GM13976 (cell line): ENCODE measurements around the gene PYGB.

Experiments
- DNase-seq: peaks from one replicate; pipeline ENCODE4 v3.0.0; 2012; ENCODE audit warnings: low spot score
- CTCF ChIP-seq: IDR thresholded peaks from 2 replicates; pipeline ENCODE4 v1.5.1; 2012; ENCODE audit warnings: borderline replicate concordance, mild to moderate bottlenecking; ENCODE audit not compliant: insufficient read depth; ENCODE audit errors: extremely low read depth, missing control alignments, control extremely low read depth
- in situ Hi-C: fragments of 300-500 bp; cut with MboI; formaldehyde crosslinking; loops from one replicate; pipeline ENCODE4 v1.12.0; 2022; ENCODE audit warnings: low sequenced_read_pairs, mixed read lengths, inconsistent platforms; ENCODE audit not compliant: unreplicated experiment

Gene PYGB

GRCh38 chr20:25250508-25250907 lies 2.6 kb downstream of the PYGB start:
- in situ Hi-C loops: no loop called here
- TF ChIP-seq CTCF: no peak
- no peak for DNase-seq

- DNase-seq: no peak
- TF ChIP-seq CTCF: no peak
- in situ Hi-C loops: no loop called here
Measured at GRCh38 chr20:25251019-25251418, 3.1 kb downstream of the PYGB start.

GRCh38 chr20:25251558-25251957 lies 3.7 kb downstream of the PYGB start:
- in situ Hi-C loops: no loop called here
- no peak for DNase-seq
- TF ChIP-seq CTCF: no peak

- no peak for TF ChIP-seq CTCF
- in situ Hi-C loops: no loop called here
- no peak for DNase-seq
Measured at GRCh38 chr20:25252230-25252651, 4.4 kb downstream of the PYGB start.

- DNase-seq: no peak
- in situ Hi-C loops: no loop called here
Measured at GRCh38 chr20:25252686-25253421, 5.0 kb downstream of the PYGB start.

GRCh38 chr20:25253606-25254275 lies 5.9 kb downstream of the PYGB start:
- TF ChIP-seq CTCF: no peak
- DNase-seq: no peak
- in situ Hi-C loops: no loop called here

More at GRCh38 chr20:25252686-25253421, 5.0 kb downstream of the PYGB start:
- no peak for TF ChIP-seq CTCF

- no peak for TF ChIP-seq CTCF
- DNase-seq: no peak
- in situ Hi-C loops: no loop called here
Measured at GRCh38 chr20:25254571-25254970, 6.7 kb downstream of the PYGB start.
